ENCODE measurements around the gene ZNRF3.

ZNRF3 gene

GRCh38 chr22:29011240-29012100 lies 128.1 kb downstream of the ZNRF3 start:
- no peak for DNase-seq (ENCODE audit: low spot score)

- no peak for DNase-seq (ENCODE audit: low spot score)
Measured at GRCh38 chr22:29012101-29012433, 128.7 kb downstream of the ZNRF3 start.

DNA sequence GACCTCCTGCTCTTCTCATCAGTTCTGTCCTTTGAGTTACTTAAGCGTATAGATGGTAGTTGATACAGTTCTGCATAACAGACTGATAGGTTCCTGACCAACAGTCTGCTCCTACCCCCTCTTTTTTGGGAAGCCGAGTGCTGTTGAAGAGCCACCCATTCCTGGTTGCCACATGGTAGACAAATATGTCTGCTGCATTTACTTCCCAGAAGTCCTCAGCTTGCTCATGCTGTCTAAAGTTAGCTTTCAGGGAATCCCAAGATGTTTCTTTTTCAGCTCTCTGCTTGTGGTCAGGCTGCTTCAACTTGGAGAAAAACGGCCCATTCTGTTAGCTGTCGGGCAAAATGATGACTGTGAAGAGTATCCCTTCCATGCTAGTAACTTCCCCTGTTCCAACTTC lies 129.6 kb downstream of the ZNRF3 start:
- DNase-seq (ENCODE audit: low spot score): no peak

GRCh38 chr22:29014293-29014692 lies 130.9 kb downstream of the ZNRF3 start:
- no peak for DNase-seq (ENCODE audit: low spot score)

- DNase-seq (ENCODE audit: low spot score): no peak
Measured at GRCh38 chr22:29014773-29015172, 131.4 kb downstream of the ZNRF3 start.

GRCh38 chr22:29016067-29016938 lies 132.9 kb downstream of the ZNRF3 start:
- no peak for DNase-seq (ENCODE audit: low spot score)

GRCh38 chr22:29018293-29019189 lies 135.2 kb downstream of the ZNRF3 start:
- DNase-seq (ENCODE audit: low spot score): no peak

DNA sequence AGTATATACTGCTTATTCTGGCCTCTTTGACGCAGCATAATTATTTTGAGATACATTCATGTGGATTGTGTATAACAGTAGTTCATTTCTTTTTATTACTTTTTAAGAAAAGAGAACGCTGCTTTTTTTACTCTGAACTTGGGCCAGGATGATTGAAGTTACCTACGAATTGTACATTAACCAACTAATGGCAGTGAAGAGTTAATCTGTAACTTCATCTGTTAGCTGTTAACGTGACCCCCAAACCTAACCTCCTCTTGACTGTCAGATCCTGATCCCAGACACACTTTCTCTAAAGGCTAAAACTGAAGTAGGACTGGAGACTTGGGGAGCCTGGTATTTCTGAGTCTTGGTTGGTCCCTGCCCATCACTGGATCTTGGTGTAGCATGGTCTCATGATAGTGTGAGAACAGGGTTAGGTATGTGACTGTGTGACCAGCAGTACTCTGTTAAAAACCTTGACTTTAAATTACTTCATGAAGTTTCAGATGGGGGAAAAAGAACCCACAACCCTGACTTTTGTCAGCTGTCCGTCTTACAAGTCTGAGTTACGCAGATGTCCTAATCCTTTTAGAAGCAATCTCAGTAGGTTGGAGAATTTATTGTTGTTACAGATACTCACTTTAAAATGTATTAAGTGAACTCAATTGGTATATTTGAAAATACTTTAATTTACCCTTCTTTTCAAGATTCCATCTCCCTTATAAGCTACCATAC lies 138.9 kb downstream of the ZNRF3 start:
- no peak for DNase-seq (ENCODE audit: low spot score)

DNA sequence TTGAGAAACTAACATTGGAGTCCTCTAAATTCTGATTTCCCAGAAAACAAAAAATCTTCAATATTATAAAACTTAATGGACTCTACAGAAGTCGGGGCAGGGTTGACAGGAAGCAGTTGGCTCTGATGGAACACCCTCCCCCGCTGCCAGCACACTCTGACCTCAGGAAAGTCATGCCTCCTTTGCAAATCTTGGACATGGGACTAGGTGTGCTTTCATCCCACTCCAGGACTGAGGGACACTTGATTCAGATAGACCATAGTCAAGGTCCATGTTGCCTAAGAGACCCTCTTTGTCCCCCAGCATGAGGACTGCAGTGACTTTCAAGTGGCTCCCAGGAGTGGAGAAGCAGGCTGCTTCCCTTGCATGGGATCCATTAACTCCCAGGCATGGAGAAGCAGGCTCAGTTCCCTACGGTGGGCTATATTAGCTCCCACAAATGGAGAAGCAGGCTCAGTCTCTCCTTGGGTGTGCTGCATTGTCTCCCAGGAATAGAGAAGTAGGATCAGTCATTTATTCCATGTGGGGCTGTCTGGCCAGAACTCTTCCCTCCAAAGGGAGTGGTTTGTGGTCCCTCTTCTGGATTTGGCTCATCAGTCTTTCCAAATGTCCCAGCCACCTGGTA lies 139.9 kb downstream of the ZNRF3 start:
- no peak for DNase-seq (ENCODE audit: low spot score)

DNA sequence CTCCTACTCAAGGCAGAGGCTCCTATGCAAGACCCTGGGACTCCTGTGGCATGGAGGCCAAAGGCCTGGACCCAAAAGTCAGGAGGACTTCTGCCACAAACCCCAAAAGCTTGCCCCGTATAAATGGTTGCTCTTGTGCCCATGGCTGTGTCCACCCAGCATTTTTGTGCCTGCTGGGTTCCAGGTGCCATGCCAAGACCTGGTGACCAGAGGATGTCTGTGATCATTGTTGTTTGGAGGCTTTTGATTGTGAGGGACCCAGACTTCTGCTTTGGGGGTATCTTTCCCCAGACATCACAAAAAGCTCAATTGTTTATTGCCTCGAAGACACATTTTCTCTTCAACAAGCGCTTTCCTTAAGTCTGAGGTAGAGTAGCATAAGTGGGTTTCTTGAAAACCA lies 143.2 kb downstream of the ZNRF3 start:
- no peak for DNase-seq (ENCODE audit: low spot score)

- DNase-seq (ENCODE audit: low spot score): no peak
Measured at GRCh38 chr22:29028468-29028867, 145.1 kb downstream of the ZNRF3 start.

GRCh38 chr22:29029202-29030000 lies 146.0 kb downstream of the ZNRF3 start:
- no peak for DNase-seq (ENCODE audit: low spot score)

GRCh38 chr22:29030016-29030617 lies 146.7 kb downstream of the ZNRF3 start:
- peak; percentile 52 for DNase-seq (ENCODE audit: low spot score)

- DNase-seq (ENCODE audit: low spot score): peak; percentile 83
Measured at GRCh38 chr22:29030618-29031226, 147.3 kb downstream of the ZNRF3 start.

- peak; percentile 69 for DNase-seq (ENCODE audit: low spot score)
Measured at GRCh38 chr22:29031227-29032011, 148.0 kb downstream of the ZNRF3 start.

- no peak for DNase-seq (ENCODE audit: low spot score)
Measured at GRCh38 chr22:29032014-29032475, 148.7 kb downstream of the ZNRF3 start.

DNA sequence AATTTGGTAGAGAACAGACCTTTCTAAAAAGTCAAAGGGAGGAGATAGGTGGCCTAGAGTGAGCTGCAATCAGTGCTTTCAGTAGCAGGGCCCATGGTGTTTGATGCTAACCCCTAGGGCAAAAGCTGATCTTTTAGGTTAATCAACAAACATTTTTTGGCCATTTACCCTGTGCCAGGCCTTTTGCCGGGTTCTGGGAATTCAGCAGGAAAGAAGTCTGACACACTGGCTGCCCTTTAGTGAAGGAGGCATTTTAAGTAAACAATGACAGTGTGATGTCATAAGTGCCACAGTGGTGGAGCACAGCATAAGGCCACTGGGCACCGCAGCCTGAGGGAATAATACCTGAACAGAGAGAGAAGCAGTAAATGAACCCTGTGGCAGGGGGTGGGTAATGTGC lies 149.2 kb downstream of the ZNRF3 start:
- DNase-seq (ENCODE audit: low spot score): no peak

DNA sequence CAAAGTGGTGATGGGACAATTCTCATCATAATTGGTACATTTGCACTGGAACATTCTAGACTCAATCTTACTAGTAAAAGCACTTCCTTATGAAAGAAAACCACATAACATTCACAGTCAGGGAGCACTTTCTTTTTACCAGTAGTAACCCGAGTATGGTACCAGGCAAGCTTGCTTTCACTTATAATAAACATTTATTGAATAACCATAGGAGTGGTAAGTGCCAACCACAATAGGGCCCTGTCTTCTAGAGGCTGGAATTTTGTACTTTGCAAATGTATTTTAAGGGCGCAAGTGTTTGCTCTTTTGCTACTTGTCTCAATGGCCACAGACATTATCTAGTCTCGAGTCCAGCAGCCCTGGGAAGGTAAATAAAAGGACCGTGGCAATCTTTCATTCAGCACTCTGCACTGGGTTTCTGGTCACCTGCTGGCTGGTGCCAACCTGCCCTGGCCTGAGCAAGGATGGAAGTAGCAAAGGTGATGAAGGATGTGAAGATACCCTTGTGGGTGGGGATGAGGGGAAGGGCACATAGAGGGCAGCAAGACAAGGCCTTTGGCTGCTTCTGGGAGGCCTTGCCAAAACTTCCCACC lies 154.1 kb downstream of the ZNRF3 start:
- no peak for DNase-seq (ENCODE audit: low spot score)

Data from LoVo (cell line).